Activated CD4-positive, alpha-beta T cell treated with anti-CD3 and anti-CD28 coated beads for 36 hours (primary cell): ENCODE measurements around the gene GORASP2. TPM values are rescaled to one million over a fixed set of nuclear protein-coding genes. Genes with fewer than 3 reads are reported as not detected.

Experiments used
- ATAC-seq: fragments of 200-7000 bp; cut with Tn5 transposase; one replicate; pipeline ENCODE4 v1.10.0; 2021; ENCODE audit warnings: mild to moderate bottlenecking, moderate library complexity
- CTCF ChIA-PET: fragments of 350-600 bp; sonication (Branson Sonifier 250); formaldehyde crosslinking; loops from one replicate; lab custom pipeline; 2021; ENCODE audit warnings: antibody characterized with exemption; lab: Charles Lee
- POLR2A ChIA-PET: fragments of 350-600 bp; sonication (Branson Sonifier 250); formaldehyde crosslinking; loops from one replicate; lab custom pipeline; 2021; ENCODE audit warnings: antibody characterized with exemption, inconsistent platforms; lab: Charles Lee
- DNase-seq: peaks from one replicate; pipeline ENCODE4 v3.0.0-alpha.2; 2020
- H3K27ac Mint-ChIP-seq: one replicate; pipeline ENCODE4 v1.8.0; 2021; ENCODE audit warnings: mixed read lengths
- H3K27me3 Mint-ChIP-seq: one replicate; pipeline ENCODE4 v1.8.0; 2021; ENCODE audit warnings: mixed read lengths
- H3K36me3 Mint-ChIP-seq: one replicate; pipeline ENCODE4 v1.8.0; 2021; ENCODE audit warnings: low read depth, mixed read lengths
- H3K4me1 Mint-ChIP-seq: one replicate; pipeline ENCODE4 v1.8.0; 2021; ENCODE audit warnings: mixed read lengths
- H3K4me3 Mint-ChIP-seq: one replicate; pipeline ENCODE4 v1.8.0; 2021; ENCODE audit warnings: mild to moderate bottlenecking, moderate library complexity, mixed read lengths
- H3K9me3 Mint-ChIP-seq: one replicate; pipeline ENCODE4 v1.8.0; 2021; ENCODE audit warnings: low read depth, mixed read lengths
- intact Hi-C, 2 experiments: fragments of 100-400 bp; cut with DNase I in 1 of 2; cut with micrococcal nuclease in 1 of 2; formaldehyde crosslinking; loops; one replicate each; pipeline versions ENCODE4 v1.14.2 to v1.15.1; 2022 to 2024; cut with DNase I, micrococcal nuclease
- total RNA-seq, 2 experiments: library from RNA; stranded (reverse); gene quantifications; one replicate each; pipeline ENCODE4 v1.2.3, GENCODE V29; 2021

The GORASP2 gene
- total RNA-seq, 2 experiments from 2014 or later: 66.5 to 69.8 TPM

DNA sequence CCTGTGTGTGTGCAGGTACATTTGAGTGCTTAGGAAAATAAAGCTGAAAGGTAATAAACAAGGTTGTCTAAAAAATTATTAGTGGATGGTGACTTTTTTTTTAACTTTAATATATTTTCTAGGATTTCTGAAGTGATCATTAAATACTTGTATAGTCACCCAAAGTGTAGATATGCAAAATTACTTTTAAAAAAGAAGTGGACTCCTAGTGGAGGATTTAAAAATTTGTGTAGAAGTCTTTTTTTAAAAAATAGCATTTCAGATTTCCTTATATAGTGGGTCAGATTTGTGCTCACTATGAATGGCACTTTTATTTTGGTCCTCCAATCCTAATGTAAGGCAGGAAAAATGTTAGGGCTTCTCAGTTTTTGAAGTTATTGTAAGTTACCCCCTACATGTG lies 3.9 kb downstream of the GORASP2 start:
- ATAC-seq (no peak), DNase-seq (no peak)
- POLR2A ChIA-PET: interaction anchor here (0.6 kb wide), 2 partner anchors 36 to 162 kb away, joined by 6 to 7 read pairs; no protein-coding TSS in a partner anchor
- Mint-ChIP-seq H3K27ac (peak overlapping the region; percentile 24), H3K9me3 (no peaks in the 10 kb centered on the region), H3K4me3 (no peak overlapping the region), H3K27me3 (no peaks in the 10 kb centered on the region), H3K36me3 (peaks cover 30% of the 10 kb centered on the region), H3K4me1 (peaks cover 50% of the 10 kb centered on the region)
- intact Hi-C loops: no loop called here
- CTCF ChIA-PET: interaction anchor here (1.5 to 2.5 kb wide), 3 partner anchors 11 to 40 kb away, joined by 3 to 9 read pairs (median 3); no protein-coding TSS in a partner anchor

DNA sequence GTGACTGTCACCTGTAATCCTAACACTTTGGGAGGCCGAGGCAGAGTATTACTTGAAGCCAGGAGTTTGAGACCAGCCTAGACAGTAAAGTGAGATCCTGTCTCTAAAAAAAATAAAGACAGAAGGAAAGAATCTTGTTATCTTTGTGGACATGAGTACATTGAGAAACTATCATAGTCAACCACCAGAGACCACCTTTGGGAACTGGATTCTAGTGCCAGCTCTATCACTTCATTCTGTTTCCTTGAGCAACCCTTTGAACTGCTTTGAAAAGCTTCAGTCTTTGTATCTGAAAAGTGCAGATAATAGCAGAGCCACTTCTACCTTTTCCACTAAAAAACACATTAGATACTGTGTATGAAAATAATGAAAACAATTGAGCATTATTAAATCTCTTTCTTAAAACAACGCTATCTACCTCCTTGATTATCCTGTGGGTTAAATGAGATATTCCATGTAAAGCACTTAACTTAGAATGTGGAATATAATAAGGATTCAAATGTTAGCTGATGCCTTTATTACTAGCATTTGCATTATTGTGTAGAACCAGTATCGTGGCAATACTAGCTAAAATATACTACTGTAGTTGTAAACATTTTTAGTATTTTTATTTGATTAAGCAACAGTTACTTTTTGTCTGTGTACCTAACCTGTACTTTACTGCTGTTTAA lies 8.8 kb downstream of the GORASP2 start:
- POLR2A ChIA-PET: interaction anchor here (0.6 to 1.0 kb wide), 2 partner anchors 9 to 45 kb away, joined by 3 read pairs; no protein-coding TSS in a partner anchor

DNA sequence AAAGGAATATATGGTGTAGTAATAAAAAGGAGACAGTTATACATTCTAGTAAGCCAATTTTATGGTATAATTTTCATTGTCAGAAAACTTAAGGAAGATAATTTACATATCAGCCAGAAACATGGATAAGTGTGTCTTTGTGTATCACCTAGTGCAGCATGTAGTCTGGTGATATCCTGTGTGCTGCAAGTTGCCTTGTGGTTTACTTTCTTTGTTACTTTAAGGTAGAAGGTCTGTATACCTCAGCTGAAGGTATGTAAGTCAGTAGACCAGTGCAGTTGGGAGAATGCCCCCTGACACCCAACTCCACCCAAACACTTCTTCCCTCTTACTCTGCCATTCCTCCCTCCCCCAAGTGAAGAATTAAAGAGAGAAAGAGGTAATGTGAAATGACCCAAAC lies 11.0 kb downstream of the GORASP2 start:
- peak overlapping the region; percentile 3 for H3K27ac Mint-ChIP-seq
- POLR2A ChIA-PET: no interaction called here
- intact Hi-C loops: no loop called here

More for the DNA sequence above, 8.8 kb downstream of the GORASP2 start:
- ATAC-seq (no peak), DNase-seq (no peak)
- no peak overlapping the region for H3K4me3 Mint-ChIP-seq
- H3K9me3 Mint-ChIP-seq: no peaks in the 10 kb centered on the region
- peaks cover 20% of the 10 kb centered on the region for H3K36me3 Mint-ChIP-seq
- intact Hi-C loops: no loop called here
- H3K4me1 Mint-ChIP-seq: peaks cover 69% of the 10 kb centered on the region
- CTCF ChIA-PET: interaction anchor here (0.6 to 3.2 kb wide), 4 partner anchors 9 to 567 kb away, joined by 3 to 16 read pairs (median 4); partner anchors contain the start of gene GORASP2
- no peak overlapping the region for H3K27ac Mint-ChIP-seq
- H3K27me3 Mint-ChIP-seq: no peaks in the 10 kb centered on the region

DNA sequence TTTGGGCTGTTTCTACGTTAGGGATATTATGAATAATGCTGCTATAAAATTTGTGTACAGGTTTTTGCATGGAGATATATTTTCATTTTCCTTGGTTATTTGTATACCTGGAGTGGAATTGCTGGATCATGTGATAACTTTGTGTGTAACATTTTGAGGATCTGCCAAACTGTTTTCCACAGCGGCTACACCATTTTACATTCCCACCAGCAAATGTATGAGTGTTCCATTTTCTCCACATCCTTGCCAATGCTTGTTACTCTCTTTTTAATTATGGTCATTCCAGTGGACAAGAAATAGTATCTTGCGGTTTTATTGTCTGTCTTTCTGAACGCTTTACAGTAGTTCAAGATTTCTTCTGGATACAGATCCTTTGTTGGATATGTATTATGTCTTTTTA lies 13.6 kb downstream of the GORASP2 start:
- H3K4me1 Mint-ChIP-seq: peaks cover 63% of the 10 kb centered on the region
- CTCF ChIA-PET: interaction anchor here (2.5 to 2.9 kb wide), 2 partner anchors 13 to 30 kb away, joined by 8 to 9 read pairs; partner anchors contain the start of gene GORASP2
- POLR2A ChIA-PET: no interaction called here
- no peak overlapping the region for H3K4me3 Mint-ChIP-seq
- ATAC-seq (no peak), DNase-seq (no peak)
- no peak overlapping the region for H3K27ac Mint-ChIP-seq
- H3K36me3 Mint-ChIP-seq: peaks cover 11% of the 10 kb centered on the region
- H3K27me3 Mint-ChIP-seq: no peaks in the 10 kb centered on the region
- no peaks in the 10 kb centered on the region for H3K9me3 Mint-ChIP-seq
- intact Hi-C loops: no loop called here

More for the DNA sequence above, 11.0 kb downstream of the GORASP2 start:
- Mint-ChIP-seq H3K27me3 (no peaks in the 10 kb centered on the region), H3K4me1 (peaks cover 68% of the 10 kb centered on the region), H3K36me3 (peaks cover 13% of the 10 kb centered on the region), H3K9me3 (no peaks in the 10 kb centered on the region), H3K4me3 (no peak overlapping the region)
- no peak for DNase-seq
- CTCF ChIA-PET: interaction anchor here (1.3 to 3.2 kb wide), 3 partner anchors 11 to 14 kb away, joined by 3 to 16 read pairs (median 4); partner anchors contain the start of gene GORASP2
- no peak for ATAC-seq

DNA sequence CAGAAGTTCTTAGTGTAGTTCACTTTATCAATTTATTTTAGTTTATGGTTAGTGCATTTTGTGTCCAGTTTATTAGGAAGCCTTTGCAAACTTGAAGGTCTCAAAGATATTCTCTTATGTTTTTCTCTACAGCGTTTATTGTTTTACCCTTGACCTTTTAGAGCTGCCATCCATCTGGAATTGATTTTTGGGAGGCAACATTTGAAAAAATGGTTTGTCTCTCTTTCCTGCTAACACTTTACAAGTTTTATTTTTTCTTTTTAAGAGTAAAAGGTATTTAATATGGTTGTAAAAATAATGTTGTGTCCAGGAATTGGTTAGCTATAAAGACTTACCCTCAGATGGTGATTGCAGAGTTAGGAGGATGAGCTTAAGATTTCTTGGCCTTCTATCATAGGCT lies 14.0 kb downstream of the GORASP2 start:
- Mint-ChIP-seq H3K4me3 (no peak overlapping the region), H3K4me1 (peaks cover 59% of the 10 kb centered on the region), H3K27ac (peak overlapping the region; percentile 20), H3K36me3 (peaks cover 12% of the 10 kb centered on the region), H3K9me3 (no peaks in the 10 kb centered on the region), H3K27me3 (no peaks in the 10 kb centered on the region)
- POLR2A ChIA-PET: no interaction called here
- DNase-seq (no peak), ATAC-seq (no peak)
- intact Hi-C loops: no loop called here
- CTCF ChIA-PET: interaction anchor here (2.5 to 2.9 kb wide), 2 partner anchors 14 to 30 kb away, joined by 8 to 9 read pairs; partner anchors contain the start of gene GORASP2

DNA sequence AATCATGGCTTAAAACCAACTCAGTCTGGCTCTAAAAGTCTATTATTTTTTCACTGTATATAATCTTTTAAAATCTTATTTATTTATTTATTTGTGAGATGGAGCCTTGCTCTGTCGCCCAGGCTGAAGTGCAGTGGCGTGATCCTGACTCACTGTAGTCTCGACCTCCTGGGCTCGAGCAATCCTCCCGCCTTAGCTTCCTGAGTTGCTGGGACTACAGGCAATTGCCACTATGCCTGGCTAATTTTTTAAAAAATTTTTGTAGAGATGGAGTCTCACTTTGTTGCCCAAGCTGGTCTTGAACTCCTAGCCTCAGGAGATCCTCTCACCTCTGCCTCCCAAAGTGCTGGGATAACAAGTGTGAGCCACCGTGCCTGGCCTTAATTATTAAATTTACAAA lies 14.5 kb downstream of the GORASP2 start:
- POLR2A ChIA-PET: no interaction called here
- H3K9me3 Mint-ChIP-seq: no peaks in the 10 kb centered on the region
- CTCF ChIA-PET: interaction anchor here (1.2 to 2.9 kb wide), 3 partner anchors 10 to 29 kb away, joined by 3 to 9 read pairs (median 8); partner anchors contain the start of gene GORASP2
- H3K4me3 Mint-ChIP-seq: no peak overlapping the region
- H3K4me1 Mint-ChIP-seq: peaks cover 54% of the 10 kb centered on the region
- no peaks in the 10 kb centered on the region for H3K27me3 Mint-ChIP-seq
- intact Hi-C loops: no loop called here
- peaks cover 14% of the 10 kb centered on the region for H3K36me3 Mint-ChIP-seq
- no peak for DNase-seq
- no peak for ATAC-seq
- no peak overlapping the region for H3K27ac Mint-ChIP-seq

DNA sequence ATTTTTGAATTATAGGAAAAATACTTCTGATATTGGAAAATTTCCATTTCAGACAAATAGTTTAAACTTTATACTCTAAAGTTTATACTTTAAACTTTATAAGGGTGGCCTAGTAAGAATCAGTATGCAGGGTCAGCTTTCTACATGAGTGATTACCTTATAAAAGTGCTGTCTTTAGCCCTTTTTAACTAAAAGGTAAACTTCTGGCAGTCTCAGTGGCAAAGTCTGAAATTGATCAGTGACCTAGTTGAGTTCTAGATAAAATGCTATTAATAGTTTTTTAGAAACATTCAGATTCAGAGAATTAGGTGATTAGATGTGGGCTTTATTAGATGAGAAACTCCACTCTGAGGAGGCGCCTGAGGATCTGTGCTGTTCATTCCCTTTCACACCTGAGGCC lies 15.5 kb downstream of the GORASP2 start:
- peaks cover 44% of the 10 kb centered on the region for H3K4me1 Mint-ChIP-seq
- intact Hi-C loops: no loop called here
- POLR2A ChIA-PET: no interaction called here
- H3K4me3 Mint-ChIP-seq: no peak overlapping the region
- H3K36me3 Mint-ChIP-seq: peaks cover 16% of the 10 kb centered on the region
- no peak overlapping the region for H3K27ac Mint-ChIP-seq
- CTCF ChIA-PET: interaction anchor here (0.7 to 2.9 kb wide), 5 partner anchors 11 to 190 kb away, joined by 3 to 9 read pairs (median 4); partner anchors contain the start of gene GORASP2
- DNase-seq (no peak), ATAC-seq (no peak)
- no peaks in the 10 kb centered on the region for H3K9me3 Mint-ChIP-seq
- H3K27me3 Mint-ChIP-seq: no peaks in the 10 kb centered on the region

DNA sequence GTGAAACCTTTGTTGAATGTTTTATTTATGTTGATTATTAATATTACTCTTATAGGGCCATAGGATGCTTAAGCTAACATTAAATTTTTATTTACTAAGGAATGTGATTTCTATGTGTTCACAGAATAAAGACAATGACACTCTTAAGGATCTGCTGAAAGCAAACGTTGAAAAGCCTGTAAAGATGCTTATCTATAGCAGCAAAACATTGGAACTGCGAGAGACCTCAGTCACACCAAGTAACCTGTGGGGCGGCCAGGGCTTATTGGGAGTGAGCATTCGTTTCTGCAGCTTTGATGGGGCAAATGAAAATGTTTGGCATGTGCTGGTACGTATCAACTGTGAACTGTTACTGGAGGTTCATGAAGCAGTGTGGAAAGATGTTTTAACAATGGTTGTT lies 20.4 kb downstream of the GORASP2 start:
- Mint-ChIP-seq H3K4me3 (no peak overlapping the region), H3K36me3 (peaks cover 42% of the 10 kb centered on the region)
- POLR2A ChIA-PET: no interaction called here

DNA sequence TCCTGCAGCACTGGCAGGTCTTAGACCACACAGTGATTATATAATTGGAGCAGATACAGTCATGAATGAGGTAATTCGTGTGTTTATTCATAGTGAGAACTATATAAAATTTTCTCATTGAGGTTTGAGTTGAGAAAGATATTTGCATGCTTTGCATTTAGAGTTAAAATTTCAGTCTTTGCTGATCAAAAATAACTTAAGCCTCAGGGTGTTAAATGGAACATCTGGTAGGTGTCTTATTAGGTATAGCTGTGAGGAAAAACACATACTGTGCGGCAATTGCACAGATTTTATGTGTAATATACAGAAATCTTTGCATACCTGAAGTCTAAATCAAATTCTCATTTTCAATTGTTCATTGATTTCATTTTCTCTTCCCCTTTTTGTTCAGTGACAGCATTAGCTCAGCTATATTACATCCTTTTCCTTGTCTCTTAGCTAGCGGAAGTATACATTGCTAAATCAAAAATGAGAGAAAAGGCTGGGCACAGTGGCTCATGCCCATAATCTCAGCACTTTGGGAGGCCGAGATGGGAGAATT lies 21.2 kb downstream of the GORASP2 start:
- CTCF ChIA-PET: interaction anchor here (1.9 to 2.3 kb wide), 2 partner anchors 20 to 22 kb away, joined by 7 read pairs; no protein-coding TSS in a partner anchor
- H3K4me1 Mint-ChIP-seq: peaks cover 5% of the 10 kb centered on the region
- H3K4me3 Mint-ChIP-seq: no peak overlapping the region
- no peak for DNase-seq
- peaks cover 51% of the 10 kb centered on the region for H3K36me3 Mint-ChIP-seq
- H3K27me3 Mint-ChIP-seq: no peaks in the 10 kb centered on the region
- POLR2A ChIA-PET: no interaction called here
- H3K27ac Mint-ChIP-seq: peak overlapping the region; percentile 48
- ATAC-seq: no peak
- intact Hi-C loops: no loop called here
- H3K9me3 Mint-ChIP-seq: no peaks in the 10 kb centered on the region

More for the DNA sequence above, 20.4 kb downstream of the GORASP2 start:
- intact Hi-C loops: no loop called here
- Mint-ChIP-seq H3K27me3 (no peaks in the 10 kb centered on the region), H3K9me3 (no peaks in the 10 kb centered on the region), H3K4me1 (peaks cover 11% of the 10 kb centered on the region), H3K27ac (no peak overlapping the region)
- no peak for DNase-seq
- ATAC-seq: no peak
- CTCF ChIA-PET: interaction anchor here (0.9 to 2.3 kb wide), 2 partner anchors 13 to 23 kb away, joined by 5 to 7 read pairs; no protein-coding TSS in a partner anchor

DNA sequence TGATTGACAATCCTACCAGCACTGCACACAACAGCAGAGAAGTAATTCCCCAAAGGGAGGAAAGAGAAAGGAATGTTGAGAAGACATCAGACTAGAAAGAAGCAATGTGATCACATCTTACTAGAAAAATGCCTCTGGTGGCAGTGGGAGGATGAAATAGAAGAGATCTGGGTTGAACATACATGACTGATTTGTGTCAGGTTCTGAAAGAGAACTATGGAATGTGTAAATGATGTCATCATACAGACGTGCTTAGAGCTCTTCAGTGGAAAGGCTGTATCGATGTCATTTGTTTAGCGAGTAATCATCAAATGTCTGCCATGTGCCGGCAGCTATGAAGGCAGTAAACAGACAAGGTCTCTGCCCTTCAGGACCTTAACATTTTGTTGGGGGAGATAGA lies 24.9 kb downstream of the GORASP2 start:
- Mint-ChIP-seq H3K27me3 (no peaks in the 10 kb centered on the region), H3K4me1 (peaks cover 3% of the 10 kb centered on the region), H3K36me3 (peaks cover 62% of the 10 kb centered on the region), H3K4me3 (no peak overlapping the region), H3K27ac (no peak overlapping the region), H3K9me3 (no peaks in the 10 kb centered on the region)
- POLR2A ChIA-PET: no interaction called here
- intact Hi-C loops: no loop called here
- no peak for DNase-seq
- peak; percentile 36 for ATAC-seq
- CTCF ChIA-PET: interaction anchor here (0.7 to 1.1 kb wide), 2 partner anchors 13 to 1191 kb away, joined by 3 read pairs; no protein-coding TSS in a partner anchor

DNA sequence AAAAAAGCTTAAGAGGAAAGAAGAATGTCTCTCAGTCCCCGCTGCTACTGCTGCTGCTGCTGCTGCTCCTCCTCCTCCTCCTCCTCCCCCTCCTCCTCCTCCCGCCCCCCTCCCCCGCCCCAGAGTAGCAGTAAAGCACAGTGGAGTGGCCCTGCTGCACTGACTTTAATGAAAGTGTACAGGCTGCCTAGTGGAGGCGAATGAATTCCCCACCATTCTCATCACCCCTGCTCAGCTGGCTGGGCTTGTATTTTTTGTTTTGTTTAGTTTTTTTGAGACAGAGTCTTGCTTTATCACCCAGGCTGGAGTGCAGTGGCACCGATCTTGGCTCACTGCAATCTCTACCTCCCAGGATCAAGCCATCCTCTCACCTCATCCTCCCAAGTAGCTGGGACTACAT lies 34.3 kb downstream of the GORASP2 start:
- peaks cover 54% of the 10 kb centered on the region for H3K36me3 Mint-ChIP-seq
- H3K27ac Mint-ChIP-seq: no peak overlapping the region
- CTCF ChIA-PET: interaction anchor here (0.7 to 2.9 kb wide), 3 partner anchors 10 to 260 kb away, joined by 3 to 10 read pairs (median 4); no protein-coding TSS in a partner anchor
- POLR2A ChIA-PET: no interaction called here
- H3K9me3 Mint-ChIP-seq: no peaks in the 10 kb centered on the region
- H3K27me3 Mint-ChIP-seq: no peaks in the 10 kb centered on the region
- no peak for DNase-seq
- H3K4me3 Mint-ChIP-seq: no peak overlapping the region
- intact Hi-C loops: no loop called here
- no peak for ATAC-seq
- H3K4me1 Mint-ChIP-seq: no peaks in the 10 kb centered on the region
